Measurements from ENCODE around the gene LRP11. TPM values are rescaled to one million over a fixed set of nuclear protein-coding genes. Genes with fewer than 3 reads are reported as not detected.

Gene LRP11
- total and polyA plus RNA-seq, 9 of the 15 experiments (the other 6 are each of a cell fraction or from before 2014, with no cell fraction given): 0.51 to 3.5 (median 2.4) TPM

DNA sequence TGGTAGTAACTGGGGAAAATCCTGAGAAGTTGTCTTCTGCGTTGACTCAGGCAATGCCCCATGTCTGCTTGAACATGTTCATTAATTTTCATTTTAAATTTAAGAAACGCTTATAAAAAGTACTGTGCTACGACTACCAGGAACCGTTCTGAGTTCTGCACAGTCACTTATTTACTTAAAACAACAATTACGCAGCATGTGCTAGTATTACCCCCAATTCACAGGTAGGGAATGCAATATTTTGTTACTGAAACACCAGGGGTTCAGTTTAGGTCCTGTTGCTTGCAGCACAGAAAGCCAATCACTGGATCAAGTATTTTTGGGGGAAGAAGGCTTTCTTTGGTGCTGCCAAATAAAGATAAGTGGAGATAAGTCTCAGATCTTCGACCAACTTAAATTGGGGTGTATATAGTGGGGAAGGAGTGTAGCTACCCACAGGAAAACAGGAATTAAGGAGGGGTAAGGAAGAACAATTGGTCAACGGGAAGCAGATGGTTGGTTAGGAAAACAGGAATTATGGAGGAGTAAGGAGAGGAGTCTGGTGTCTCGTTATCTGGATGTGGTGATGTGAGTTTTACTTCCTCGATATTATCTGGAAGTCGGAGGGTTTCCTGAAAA lies 5.2 kb upstream of the LRP11 start (continued):
- TF ChIP-seq, protein P1, sequence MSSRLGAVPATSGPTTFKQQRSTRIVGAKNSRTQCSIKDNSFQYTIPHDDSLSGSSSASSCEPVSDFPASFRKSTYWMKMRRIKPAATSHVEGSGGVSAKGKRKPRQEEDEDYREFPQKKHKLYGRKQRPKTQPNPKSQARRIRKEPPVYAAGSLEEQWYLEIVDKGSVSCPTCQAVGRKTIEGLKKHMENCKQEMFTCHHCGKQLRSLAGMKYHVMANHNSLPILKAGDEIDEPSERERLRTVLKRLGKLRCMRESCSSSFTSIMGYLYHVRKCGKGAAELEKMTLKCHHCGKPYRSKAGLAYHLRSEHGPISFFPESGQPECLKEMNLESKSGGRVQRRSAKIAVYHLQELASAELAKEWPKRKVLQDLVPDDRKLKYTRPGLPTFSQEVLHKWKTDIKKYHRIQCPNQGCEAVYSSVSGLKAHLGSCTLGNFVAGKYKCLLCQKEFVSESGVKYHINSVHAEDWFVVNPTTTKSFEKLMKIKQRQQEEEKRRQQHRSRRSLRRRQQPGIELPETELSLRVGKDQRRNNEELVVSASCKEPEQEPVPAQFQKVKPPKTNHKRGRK (tag; IDR thresholded peaks at IDR 0.05): no peak
- TF ChIP-seq NR3C1 (CRISPR knock-in tag; IDR thresholded peaks at IDR 0.05) (no peak), ETV1 (tag; conservative IDR thresholded peaks at IDR 0.05; ENCODE audit: low read depth) (no peak), ARNT (IDR thresholded peaks at IDR 0.05) (0 out of 4 replicates have a peak, but pooled peaks of 1 of the 2 experiments have one; percentile 17), DDX20 (tag; IDR thresholded peaks at IDR 0.05; ENCODE audit: low read depth) (no peak), SP1 (CRISPR knock-in tag; IDR thresholded peaks at IDR 0.05) (no peak), NFE2L1 (tag; IDR thresholded peaks at IDR 0.05; ENCODE audit: borderline replicate concordance, low read depth) (no peak), ZNF316 (IDR thresholded peaks at IDR 0.05) (peak; percentile 66), JUND (IDR thresholded peaks at IDR 0.05; ENCODE audit: borderline replicate concordance, low read depth, low read length) (no peak), JUND (tag; IDR thresholded peaks at IDR 0.05; ENCODE audit: borderline replicate concordance, low read depth, low read length) (0 out of 3 replicates have a peak, but pooled peaks have one; percentile 28), TEAD2 (tag; IDR thresholded peaks at IDR 0.05) (no peak), ZNF584 (CRISPR knock-in tag; IDR thresholded peaks at IDR 0.05; ENCODE audit: low read depth) (no peak), NR4A1 (CRISPR knock-in tag; IDR thresholded peaks at IDR 0.05) (no peak), NR4A1 (tag; IDR thresholded peaks at IDR 0.05) (no peak), DACH1 (IDR thresholded peaks at IDR 0.05; ENCODE audit: partially characterized antibody) (no peak), MYC (IDR thresholded peaks at IDR 0.05; ENCODE audit: low read depth, low read length) (peak; percentile 39; the same call in 1 of the 2 replicates), MYC (CRISPR knock-in tag; IDR thresholded peaks at IDR 0.05; ENCODE audit: borderline replicate concordance, low read depth) (no peak), NCOA4 (IDR thresholded peaks at IDR 0.05; ENCODE audit: partially characterized antibody) (no peak), ZNF444 (CRISPR knock-in tag; IDR thresholded peaks at IDR 0.05) (no peak), ZSCAN32 (CRISPR knock-in tag; IDR thresholded peaks at IDR 0.05) (no peak), EP400 (IDR thresholded peaks at IDR 0.05) (0 out of 2 replicates have a peak, but pooled peaks have one; percentile 27), TCF7 (IDR thresholded peaks at IDR 0.05; ENCODE audit: borderline replicate concordance) (no peak)
- TF ChIP-seq, protein P2, sequence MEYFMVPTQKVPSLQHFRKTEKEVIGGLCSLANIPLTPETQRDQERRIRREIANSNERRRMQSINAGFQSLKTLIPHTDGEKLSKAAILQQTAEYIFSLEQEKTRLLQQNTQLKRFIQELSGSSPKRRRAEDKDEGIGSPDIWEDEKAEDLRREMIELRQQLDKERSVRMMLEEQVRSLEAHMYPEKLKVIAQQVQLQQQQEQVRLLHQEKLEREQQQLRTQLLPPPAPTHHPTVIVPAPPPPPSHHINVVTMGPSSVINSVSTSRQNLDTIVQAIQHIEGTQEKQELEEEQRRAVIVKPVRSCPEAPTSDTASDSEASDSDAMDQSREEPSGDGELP (CRISPR knock-in tag; IDR thresholded peaks at IDR 0.05; ENCODE audit: borderline replicate concordance): no peak
- TF ChIP-seq, protein P3, sequence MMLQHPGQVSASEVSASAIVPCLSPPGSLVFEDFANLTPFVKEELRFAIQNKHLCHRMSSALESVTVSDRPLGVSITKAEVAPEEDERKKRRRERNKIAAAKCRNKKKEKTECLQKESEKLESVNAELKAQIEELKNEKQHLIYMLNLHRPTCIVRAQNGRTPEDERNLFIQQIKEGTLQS (IDR thresholded peaks at IDR 0.05): no peak
- TF ChIP-seq, protein P3 (CRISPR knock-in tag; conservative IDR thresholded peaks at IDR 0.05): no peak
- TF ChIP-seq, protein P4, sequence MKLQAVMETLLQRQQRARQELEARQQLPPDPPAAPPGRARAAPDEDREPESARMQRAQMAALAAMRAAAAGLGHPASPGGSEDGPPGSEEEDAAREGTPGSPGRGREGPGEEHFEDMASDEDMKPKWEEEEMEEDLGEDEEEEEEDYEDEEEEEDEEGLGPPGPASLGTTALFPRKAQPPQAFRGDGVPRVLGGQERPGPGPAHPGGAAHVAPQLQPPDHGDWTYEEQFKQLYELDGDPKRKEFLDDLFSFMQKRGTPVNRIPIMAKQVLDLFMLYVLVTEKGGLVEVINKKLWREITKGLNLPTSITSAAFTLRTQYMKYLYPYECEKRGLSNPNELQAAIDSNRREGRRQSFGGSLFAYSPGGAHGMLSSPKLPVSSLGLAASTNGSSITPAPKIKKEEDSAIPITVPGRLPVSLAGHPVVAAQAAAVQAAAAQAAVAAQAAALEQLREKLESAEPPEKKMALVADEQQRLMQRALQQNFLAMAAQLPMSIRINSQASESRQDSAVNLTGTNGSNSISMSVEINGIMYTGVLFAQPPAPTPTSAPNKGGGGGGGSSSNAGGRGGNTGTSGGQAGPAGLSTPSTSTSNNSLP (IDR thresholded peaks at IDR 0.05; ENCODE audit: borderline replicate concordance, low read depth, low read length): no peak
